GM18951 (cell line): ENCODE results near the gene TPM3.
"Not testable (repeated sequence)": the region's sequence is repeated elsewhere in the genome, so short reads cannot be mapped to it uniquely, and the experiment has no call there.

Source experiments
- POLR2A ChIP-seq: IDR thresholded peaks from 4 replicates; pipeline ENCODE4 v1.6.1; 2011; ENCODE audit warnings: mild to moderate bottlenecking; ENCODE audit not compliant: insufficient read length, insufficient read depth; ENCODE audit errors: extremely low read depth
- in situ Hi-C: fragments of 300-500 bp; cut with MboI; formaldehyde crosslinking; loops from one replicate; pipeline ENCODE4 v1.12.0; 2022; ENCODE audit warnings: low sequenced_read_pairs, mixed read lengths, inconsistent platforms; ENCODE audit not compliant: unreplicated experiment

The TPM3 gene

DNA sequence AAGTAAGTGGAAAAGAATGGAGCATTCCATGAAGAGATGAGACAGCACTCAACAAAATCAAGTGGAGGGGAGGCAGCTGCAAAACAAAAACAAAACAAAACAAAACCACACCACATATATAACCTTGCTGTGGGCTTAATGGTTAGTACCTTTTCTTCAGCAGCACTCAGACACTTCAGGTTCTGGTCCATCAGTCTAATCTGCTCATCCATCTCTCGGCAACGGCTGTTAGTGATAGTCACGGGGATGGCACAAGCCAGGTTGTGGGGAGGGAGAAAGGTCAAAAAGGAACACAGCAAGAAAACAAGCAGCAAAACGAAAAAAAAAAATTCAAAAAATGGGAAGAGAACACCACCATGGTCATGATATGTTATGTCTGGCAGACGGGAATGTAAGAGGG lies 20.0 kb downstream of the TPM3 start:
- in situ Hi-C loops = no loop called here
- TF ChIP-seq POLR2A = no peak

- in situ Hi-C loops = no loop called here
Measured at GRCh38 chr1:154171223-154171583, 20.7 kb downstream of the TPM3 start.

DNA sequence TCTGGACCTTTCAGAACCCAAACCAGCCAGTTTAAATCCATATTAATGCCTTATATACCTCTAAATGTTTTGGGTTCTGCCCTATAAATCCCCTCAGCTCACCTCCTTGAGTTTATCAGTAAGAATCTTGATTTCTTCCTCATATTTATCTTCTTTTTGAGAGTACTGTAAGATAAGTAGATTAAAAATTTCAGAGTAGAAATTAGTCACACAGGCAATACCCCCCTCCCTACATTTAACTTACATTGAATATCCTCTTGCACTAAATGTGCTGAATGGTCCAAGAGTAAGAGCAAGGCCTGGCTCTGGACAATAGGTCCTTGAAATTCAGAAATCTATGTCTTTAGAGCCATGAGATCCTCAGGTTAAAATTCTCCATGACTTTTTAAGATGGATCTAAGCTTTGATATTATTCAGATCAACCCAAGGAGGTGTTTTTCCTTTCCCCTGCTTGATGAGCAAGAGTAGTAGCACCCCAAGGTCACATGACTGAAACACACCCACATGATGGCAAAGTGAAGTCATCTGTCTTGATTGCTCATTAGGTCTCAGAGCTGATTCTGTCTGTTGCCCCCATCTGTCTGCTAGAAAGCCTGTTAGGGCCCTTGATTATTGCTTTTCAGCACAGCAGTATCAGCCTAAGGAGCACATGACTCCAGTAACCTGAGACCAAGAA lies 21.2 kb downstream of the TPM3 start:
- in situ Hi-C loops = no loop called here
- TF ChIP-seq POLR2A = no peak

More at GRCh38 chr1:154171223-154171583, 20.7 kb downstream of the TPM3 start:
- no peak for TF ChIP-seq POLR2A

- in situ Hi-C loops = no loop called here
- TF ChIP-seq POLR2A = no peak
Measured at GRCh38 chr1:154167461-154167860, 24.4 kb downstream of the TPM3 start.

DNA sequence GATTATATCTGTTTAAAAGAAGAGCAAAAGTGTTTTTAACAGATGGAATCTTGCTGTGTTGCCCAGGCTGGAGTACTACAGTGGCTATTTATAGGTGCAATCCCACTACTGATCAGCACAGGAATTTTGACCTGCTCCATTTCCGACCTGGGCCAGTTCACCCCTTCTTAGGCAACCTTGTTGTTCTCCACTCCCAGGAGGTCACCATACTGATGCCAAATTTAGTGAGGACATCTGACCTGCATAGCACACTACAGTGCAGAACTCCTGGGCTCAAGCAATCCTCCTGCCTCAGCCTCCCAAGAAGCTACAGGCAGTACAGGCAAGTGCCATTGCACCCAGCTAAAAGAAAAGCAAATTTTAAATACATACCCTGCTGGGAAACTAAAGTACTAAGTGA lies 25.7 kb downstream of the TPM3 start:
- TF ChIP-seq POLR2A = no peak
- in situ Hi-C loops = no loop called here

DNA sequence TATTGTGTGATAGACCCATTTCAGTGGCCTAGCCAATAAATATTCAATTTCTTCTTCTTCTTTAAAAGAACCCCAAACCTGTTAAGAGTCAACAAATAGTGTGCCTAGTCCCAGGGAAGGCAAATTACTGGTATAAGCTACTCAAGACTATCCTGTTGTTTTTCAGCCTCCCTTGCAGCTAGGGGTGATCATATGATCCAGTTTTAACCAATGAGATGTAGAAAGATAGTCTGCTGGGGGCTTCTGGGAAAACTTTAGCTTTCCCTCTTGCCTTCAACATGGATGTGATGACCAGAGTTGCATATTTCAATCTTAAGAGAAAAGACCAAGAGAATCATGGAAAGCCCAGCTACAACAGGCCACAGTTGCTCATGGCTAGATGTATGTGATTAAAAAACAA lies 32.3 kb downstream of the TPM3 start:
- in situ Hi-C loops = no loop called here
- no peak for TF ChIP-seq POLR2A

DNA sequence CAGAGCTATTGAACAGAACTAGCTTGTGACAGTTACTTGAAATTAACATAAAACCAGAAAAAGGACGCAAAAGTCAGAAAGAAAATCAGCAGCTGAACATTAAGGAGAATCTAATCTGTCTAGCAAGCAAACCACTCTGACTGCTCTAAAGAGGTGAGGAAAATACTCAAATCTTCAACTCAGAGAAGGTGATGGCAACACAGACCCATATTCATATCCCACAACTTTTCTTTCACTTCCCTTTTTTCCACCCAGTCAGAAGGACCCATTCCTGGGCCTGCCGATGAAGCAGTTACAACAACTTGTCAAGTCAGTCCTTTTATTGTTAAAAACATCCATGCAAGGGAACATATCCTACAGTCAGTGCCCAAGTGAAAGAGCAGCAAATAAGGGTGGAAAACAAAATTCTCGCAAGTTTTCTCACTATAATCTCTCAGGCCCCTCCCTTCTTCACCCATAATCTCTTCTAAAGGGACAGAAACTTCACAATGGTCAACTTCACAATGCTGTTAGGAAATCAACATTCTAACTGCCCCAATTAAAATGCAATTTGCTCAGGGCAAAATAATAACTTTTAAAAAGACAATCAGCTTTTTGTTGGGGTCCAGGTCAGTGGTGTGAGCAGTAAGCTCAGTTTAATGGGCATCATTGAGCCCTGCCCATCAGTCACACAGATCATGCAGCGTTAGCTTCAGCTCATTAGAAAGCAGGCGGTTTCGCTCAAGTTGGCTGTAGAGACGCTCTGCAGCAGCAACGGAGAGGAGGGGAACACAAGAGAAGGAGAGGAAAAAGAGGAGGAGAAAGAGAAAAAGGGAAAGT lies 33.4 kb downstream of the TPM3 start:
- in situ Hi-C loops = no loop called here

GRCh38 chr1:154157520-154158306 lies 34.2 kb downstream of the TPM3 start:
- in situ Hi-C loops = no loop called here
- TF ChIP-seq POLR2A = no peak

More for the DNA sequence above, 33.4 kb downstream of the TPM3 start:
- TF ChIP-seq POLR2A = no peak

- TF ChIP-seq POLR2A = no peak
- in situ Hi-C loops = no loop called here
Measured at GRCh38 chr1:154155251-154155650, 36.6 kb downstream of the TPM3 start.

DNA sequence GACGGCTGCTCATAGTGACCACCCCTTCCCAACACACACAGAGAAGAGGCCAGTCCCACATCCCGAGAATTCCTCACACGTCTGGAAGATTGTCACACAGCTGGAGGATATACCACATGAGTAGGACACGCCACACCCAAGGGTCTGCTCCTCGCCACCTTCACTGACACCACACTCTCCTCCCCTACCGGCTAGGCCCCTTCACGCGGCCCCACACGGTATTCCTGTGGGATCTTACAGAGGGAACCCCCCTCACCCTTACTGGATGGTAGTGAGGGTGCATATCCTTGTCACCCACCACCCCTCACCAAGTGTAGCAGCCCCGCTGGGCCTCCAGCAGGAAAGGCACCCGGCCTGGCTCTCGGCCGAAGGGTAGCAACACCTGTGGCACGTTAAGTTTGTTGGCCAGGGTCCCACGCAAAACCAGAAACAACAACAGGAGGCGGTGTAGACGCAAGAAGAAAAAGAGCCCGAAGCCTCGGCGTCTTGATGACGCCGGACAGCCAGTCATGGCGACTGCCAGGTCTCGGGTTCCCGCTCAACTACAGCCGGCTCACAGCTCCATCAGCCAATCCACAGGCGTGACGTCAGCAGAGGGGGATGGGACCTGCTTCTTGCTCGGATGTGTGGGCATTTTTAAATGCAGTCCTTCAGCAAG lies 37.2 kb downstream of the TPM3 start, which contains the start of gene NUP210L:
NUP210L (minus strand) TSS at position 540 of the 658 bp plus-strand sequence.
- peak; percentile 11 for TF ChIP-seq POLR2A
- in situ Hi-C loops = no loop called here

DNA sequence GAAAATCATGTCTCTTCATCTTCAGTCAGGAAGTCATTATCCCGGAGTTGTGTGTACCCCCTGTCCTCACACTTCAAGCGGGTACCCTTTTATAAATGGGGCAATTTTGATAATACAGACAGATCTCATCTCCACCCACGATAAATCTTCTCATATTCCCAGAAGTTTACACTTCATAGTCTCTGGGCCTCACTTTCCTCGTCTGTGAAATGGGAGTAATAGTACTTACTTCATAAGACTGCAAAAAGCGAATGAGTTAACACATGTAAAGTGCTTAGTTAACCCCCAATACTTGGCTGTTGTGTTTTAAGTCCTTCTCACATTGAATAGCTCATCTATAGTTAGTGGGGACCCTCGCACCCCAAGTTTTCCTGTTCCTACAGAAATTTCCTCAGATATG lies 37.8 kb downstream of the TPM3 start:
- TF ChIP-seq POLR2A = no peak
- in situ Hi-C loops = no loop called here

- in situ Hi-C loops = no loop called here
- no peak for TF ChIP-seq POLR2A
Measured at GRCh38 chr1:154151311-154151710, 40.6 kb downstream of the TPM3 start.

- in situ Hi-C loops = no loop called here
- TF ChIP-seq POLR2A = no peak
Measured at GRCh38 chr1:154148807-154149206, 43.1 kb downstream of the TPM3 start.

DNA sequence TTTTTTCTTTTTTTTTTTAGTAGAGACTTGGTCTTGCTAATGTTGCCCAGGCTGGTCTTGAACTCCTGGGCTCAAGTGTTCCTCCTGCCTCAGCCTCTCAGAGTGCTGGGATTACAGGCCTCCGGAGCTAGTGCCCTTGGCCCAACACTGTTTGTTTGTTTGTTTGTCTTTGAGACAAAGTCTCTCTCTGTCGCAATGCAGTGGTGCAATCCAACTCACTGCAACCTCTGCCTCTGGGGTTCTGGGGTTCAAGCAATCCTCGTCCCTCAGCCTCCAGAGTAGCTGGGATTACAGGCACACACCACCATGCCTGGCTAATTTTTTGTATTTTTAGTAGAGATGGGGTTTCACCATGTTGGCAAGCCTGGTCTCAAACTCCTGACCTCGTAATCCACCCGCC lies 44.4 kb downstream of the TPM3 start:
- in situ Hi-C loops = not testable (repeated sequence)
